ENCODE results near the gene GPC5.

Gene GPC5

DNA sequence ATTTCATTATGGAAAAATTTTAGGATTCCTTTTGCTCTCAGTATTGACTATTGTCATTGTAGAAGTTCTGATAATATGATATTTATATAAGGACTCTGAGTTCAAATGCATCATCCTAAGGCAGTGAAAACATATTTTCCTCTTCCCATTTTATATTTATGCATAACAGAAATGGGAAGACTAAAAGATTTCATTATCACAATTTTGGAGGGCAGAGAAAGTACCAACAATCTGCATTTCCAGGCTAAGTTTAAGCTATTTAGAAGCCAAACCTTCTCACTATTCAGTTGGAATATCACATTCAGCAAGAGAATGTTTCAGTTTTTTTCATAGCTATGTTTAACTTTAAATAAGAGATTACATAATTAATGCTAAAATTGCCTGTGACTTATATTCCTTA lies 1269.7 kb downstream of the GPC5 start:
- H3K4me3 ChIP-seq (replicated peaks in 1 of 2; ENCODE audit: low read depth in 2 of 2, low read length in 2 of 2): no peak overlapping the region
- TF ChIP-seq, protein P1, sequence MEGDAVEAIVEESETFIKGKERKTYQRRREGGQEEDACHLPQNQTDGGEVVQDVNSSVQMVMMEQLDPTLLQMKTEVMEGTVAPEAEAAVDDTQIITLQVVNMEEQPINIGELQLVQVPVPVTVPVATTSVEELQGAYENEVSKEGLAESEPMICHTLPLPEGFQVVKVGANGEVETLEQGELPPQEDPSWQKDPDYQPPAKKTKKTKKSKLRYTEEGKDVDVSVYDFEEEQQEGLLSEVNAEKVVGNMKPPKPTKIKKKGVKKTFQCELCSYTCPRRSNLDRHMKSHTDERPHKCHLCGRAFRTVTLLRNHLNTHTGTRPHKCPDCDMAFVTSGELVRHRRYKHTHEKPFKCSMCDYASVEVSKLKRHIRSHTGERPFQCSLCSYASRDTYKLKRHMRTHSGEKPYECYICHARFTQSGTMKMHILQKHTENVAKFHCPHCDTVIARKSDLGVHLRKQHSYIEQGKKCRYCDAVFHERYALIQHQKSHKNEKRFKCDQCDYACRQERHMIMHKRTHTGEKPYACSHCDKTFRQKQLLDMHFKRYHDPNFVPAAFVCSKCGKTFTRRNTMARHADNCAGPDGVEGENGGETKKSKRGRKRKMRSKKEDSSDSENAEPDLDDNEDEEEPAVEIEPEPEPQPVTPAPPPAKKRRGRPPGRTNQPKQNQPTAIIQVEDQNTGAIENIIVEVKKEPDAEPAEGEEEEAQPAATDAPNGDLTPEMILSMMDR (IDR thresholded peaks at IDR 0.05; ENCODE audit: low read depth, low read length): no peak
- DNase-seq (ENCODE audit: low read depth in 2 of 2): no peak

DNA sequence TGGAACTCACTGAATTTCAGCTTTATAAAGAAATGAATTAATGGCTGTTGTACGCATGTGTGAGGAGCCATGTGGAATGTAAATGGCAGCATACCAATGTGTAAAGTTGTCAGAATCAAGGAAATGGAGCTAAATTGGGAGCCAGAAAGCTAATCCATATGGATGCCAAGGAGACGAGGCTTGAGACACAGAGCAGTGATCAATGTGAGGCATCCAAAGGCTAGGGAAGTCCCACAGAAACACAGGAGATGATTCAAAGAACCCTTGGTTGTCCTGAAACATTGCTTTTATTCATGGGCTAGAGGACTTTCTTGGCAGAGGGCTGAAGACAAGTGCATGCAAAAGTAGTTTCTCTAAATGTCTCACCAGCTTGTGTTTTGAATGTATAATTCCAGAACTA lies 1271.7 kb downstream of the GPC5 start:
- TF ChIP-seq, protein P1 (IDR thresholded peaks at IDR 0.05; ENCODE audit: low read depth, low read length): no peak
- no peak overlapping the region for H3K4me3 ChIP-seq (replicated peaks in 1 of 2; ENCODE audit: low read depth in 2 of 2, low read length in 2 of 2)
- no peak for DNase-seq (ENCODE audit: low read depth in 2 of 2)

DNA sequence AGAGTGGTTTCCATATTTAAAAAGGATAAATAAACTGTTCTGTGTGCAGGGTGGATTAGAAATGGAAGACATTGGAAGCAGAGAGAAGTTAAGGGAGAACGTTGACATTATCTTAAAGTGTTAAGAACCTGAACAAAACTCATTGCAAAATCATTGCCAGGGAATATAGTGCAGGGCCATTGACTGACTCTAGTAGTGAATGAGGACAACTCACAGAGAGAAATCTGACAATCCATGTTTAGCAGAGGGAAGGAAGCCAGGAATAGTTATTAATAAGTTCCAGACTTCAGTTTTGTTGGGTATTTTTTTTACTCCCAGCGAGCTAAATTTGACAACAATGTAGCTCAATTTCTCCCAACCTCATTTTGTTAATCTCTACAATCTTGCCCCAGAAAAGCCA lies 1273.4 kb downstream of the GPC5 start:
- H3K4me3 ChIP-seq (replicated peaks in 1 of 2; ENCODE audit: low read depth in 2 of 2, low read length in 2 of 2): no peak overlapping the region
- DNase-seq (ENCODE audit: low read depth in 2 of 2): no peak
- TF ChIP-seq, protein P1 (IDR thresholded peaks at IDR 0.05; ENCODE audit: low read depth, low read length): no peak

DNA sequence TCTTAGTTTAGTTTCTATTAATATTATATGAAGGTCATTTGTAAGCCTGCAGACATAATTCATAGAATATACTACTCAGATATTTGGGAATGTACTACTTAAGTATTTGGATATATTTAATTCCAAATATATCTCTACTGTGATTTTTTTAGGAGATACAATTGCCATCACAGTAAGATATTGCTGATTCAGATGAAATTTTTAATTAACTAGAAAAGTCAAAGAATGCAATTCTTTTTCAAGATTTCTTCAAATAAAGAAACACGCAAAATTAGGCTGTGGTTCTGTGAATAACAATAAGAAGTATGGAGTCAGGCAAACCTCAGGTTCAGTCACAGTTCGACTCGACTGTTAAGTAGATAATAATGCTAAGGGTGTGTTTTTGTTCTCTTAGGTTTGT lies 1277.8 kb downstream of the GPC5 start:
- TF ChIP-seq, protein P1 (IDR thresholded peaks at IDR 0.05; ENCODE audit: low read depth, low read length): no peak
- no peak for DNase-seq (ENCODE audit: low read depth in 2 of 2)
- no peak overlapping the region for H3K4me3 ChIP-seq (replicated peaks in 1 of 2; ENCODE audit: low read depth in 2 of 2, low read length in 2 of 2)

DNA sequence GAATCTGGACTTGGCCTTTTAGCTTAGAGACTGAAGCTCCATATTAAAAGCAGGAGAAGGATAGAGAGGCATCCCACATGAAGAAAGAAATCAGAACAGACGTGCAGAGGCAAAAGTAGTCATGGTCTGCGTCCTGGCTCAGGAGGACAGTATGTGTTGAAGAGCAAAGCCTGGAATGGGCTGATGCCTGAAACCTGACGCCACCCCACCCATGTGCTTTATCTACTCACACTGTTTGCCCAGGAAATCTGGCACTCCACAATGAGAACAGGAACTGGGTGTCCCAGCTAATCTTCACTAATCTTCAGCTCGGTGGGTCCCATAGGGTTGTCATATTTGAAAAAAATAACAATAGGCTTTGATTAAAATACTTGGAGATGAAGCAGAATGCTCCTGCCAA lies 1279.2 kb downstream of the GPC5 start:
- TF ChIP-seq, protein P1 (IDR thresholded peaks at IDR 0.05; ENCODE audit: low read depth, low read length): no peak
- DNase-seq (ENCODE audit: low read depth in 2 of 2): no peak
- no peak overlapping the region for H3K4me3 ChIP-seq (replicated peaks in 1 of 2; ENCODE audit: low read depth in 2 of 2, low read length in 2 of 2)

DNA sequence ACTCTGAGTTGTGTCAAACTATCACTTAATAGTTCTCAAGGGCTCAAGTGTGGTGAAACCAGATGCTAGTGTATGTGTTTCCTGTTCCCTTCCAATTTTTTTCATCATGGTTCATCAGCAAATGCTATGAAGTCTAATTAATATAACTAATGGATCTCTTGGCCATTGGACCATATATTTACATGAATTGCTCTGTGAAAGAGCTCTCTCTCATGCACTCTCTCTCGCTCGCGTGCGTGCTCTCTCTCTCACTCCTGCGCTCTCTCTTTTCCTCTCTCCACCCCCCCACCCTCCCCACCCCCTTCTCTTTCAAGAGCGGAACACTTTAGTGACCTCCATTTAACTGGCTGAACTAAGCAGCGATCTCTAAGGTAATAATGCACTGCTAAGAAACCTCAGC lies 1281.2 kb downstream of the GPC5 start:
- no peak for DNase-seq (ENCODE audit: low read depth in 2 of 2)
- TF ChIP-seq, protein P1 (IDR thresholded peaks at IDR 0.05; ENCODE audit: low read depth, low read length): no peak
- H3K4me3 ChIP-seq (replicated peaks in 1 of 2; ENCODE audit: low read depth in 2 of 2, low read length in 2 of 2): no peak overlapping the region

DNA sequence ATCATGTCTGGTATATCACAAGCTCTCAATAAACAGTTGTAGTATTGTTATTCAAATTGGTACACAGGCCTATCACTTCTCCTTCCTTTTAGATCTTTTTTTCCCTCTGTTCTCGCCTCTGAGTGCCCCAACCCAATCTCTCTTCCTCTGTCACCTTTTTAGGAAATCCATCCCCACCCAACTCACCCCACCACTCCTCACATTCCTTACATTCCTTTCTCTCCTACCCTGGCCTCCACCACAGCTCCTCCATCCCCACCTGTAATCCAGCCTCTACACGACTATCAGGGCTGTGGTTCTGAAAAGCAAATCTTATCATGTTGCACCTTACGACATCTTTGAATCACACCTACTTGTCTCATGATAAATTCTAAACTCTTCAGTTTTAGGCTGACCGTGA lies 1282.8 kb downstream of the GPC5 start:
- no peak overlapping the region for H3K4me3 ChIP-seq (replicated peaks in 1 of 2; ENCODE audit: low read depth in 2 of 2, low read length in 2 of 2)
- TF ChIP-seq, protein P1 (IDR thresholded peaks at IDR 0.05; ENCODE audit: low read depth, low read length): no peak
- no peak for DNase-seq (ENCODE audit: low read depth in 2 of 2)

All from cardiac fibroblast (primary cell).